HepG2 (cell line): ENCODE results near the gene NFE2L3. TPM values are rescaled to one million over a fixed set of nuclear protein-coding genes. Genes with fewer than 3 reads are reported as not detected.

Experiments used
- ATAC-seq: fragments of 200-7000 bp; cut with Tn5 transposase; 3 replicates; pipeline ENCODE4 v1.9.1; 2020; ENCODE audit warnings: mild to moderate bottlenecking, moderate library complexity
- BruUV-seq: library from RNA; stranded (reverse); fragments of 400-500 nt; replicated peaks from 2 replicates; lab custom pipeline; 2021; lab: Mats Ljungman, UMichigan
- CTCF ChIA-PET: fragments of 300-600 bp; formaldehyde crosslinking; extraction: SDS; loops from one replicate; lab custom pipeline; 2021; ENCODE audit warnings: low total read pairs, inconsistent platforms, low intra/inter-chr PET ratio; lab: Yijun Ruan, JAX
- POLR2A ChIA-PET: fragments of 350-600 bp; sonication (Branson Sonifier 250); formaldehyde crosslinking; loops from one replicate; lab custom pipeline; 2020; ENCODE audit warnings: antibody characterized with exemption, inconsistent platforms; lab: Yijun Ruan, JAX
- DNase-seq: peaks from one replicate; pipeline ENCODE4 v3.0.0-alpha.2; 2015; ENCODE audit warnings: low spot score
- FAIRE-seq: peaks from 3 replicates; lab custom pipeline; 2011; peaks lifted over from hg19 to GRCh38; lab: Jason Lieb, UNC
- H2AFZ ChIP-seq: one replicate; pipeline ENCODE4 v1.6.1; 2011; ENCODE audit warnings: low read length, inconsistent platforms
- H3K27ac ChIP-seq: fragments of 300-600 bp; 3 replicates; pipeline ENCODE4 v1.8.0; 2011; ENCODE audit warnings: mixed run types, mild to moderate bottlenecking, mixed read lengths, low read length, inconsistent platforms; ENCODE audit not compliant: insufficient read depth; ENCODE audit errors: extremely low read length
- H3K27me3 ChIP-seq, 2 experiments: fragments of 200-600 bp in 1 of 2; 2 replicates in 1 of 2; 3 replicates in 1 of 2; pipeline versions ENCODE4 v1.6.0 to v1.8.0; 2011; ENCODE audit warnings: low read length in 2 of 2, mild to moderate bottlenecking in 2 of 2, moderate library complexity in 2 of 2, inconsistent platforms in 1 of 2; ENCODE audit not compliant: insufficient read depth in 2 of 2, control insufficient read depth in 1 of 2
- H3K36me3 ChIP-seq, 2 experiments: fragments of 200-600 bp in 1 of 2; replicated peaks in 1 of 2; 2 replicates in 1 of 2; 3 replicates in 1 of 2; pipeline versions ENCODE4 v1.5.1 to v1.8.0; 2011; ENCODE audit warnings: low read length in 2 of 2, inconsistent platforms in 1 of 2; ENCODE audit not compliant: insufficient read depth in 2 of 2, control insufficient read depth in 1 of 2
- H3K4me1 ChIP-seq: 2 replicates; pipeline ENCODE4 v1.5.1; 2012; ENCODE audit warnings: low read length, inconsistent platforms; ENCODE audit not compliant: insufficient read depth
- H3K4me2 ChIP-seq: 2 replicates; pipeline ENCODE4 v1.6.0; 2011; ENCODE audit warnings: low read depth, low read length, inconsistent platforms
- H3K4me3 ChIP-seq, 3 experiments: fragments of 200-600 bp in 1 of 3; sonication (generic), shearing (Covaris generic) in 1 of 3; replicated peaks in 1 of 3; 2 replicates each; pipeline ENCODE4 v1.5.1; 2011 to 2016; ENCODE audit warnings: low read length in 3 of 3, inconsistent platforms in 2 of 3, low read depth in 2 of 3, mild to moderate bottlenecking in 2 of 3, control low read depth in 1 of 3, mixed read lengths in 1 of 3; ENCODE audit not compliant: insufficient read depth in 1 of 3
- H3K79me2 ChIP-seq: one replicate; pipeline ENCODE4 v1.6.1; 2011; ENCODE audit warnings: low read length, inconsistent platforms; ENCODE audit not compliant: insufficient read depth
- H3K9ac ChIP-seq: 2 replicates; pipeline ENCODE4 v1.6.0; 2011; ENCODE audit warnings: mild to moderate bottlenecking, low read depth, low read length, inconsistent platforms; ENCODE audit not compliant: insufficient read depth
- H3K9me3 ChIP-seq: 2 replicates; pipeline ENCODE4 v1.5.1; 2012; ENCODE audit warnings: mild to moderate bottlenecking, low read length
- H4K20me1 ChIP-seq: 2 replicates; pipeline ENCODE4 v1.6.0; 2011; ENCODE audit warnings: inconsistent platforms, mild to moderate bottlenecking, low read length, moderate library complexity; ENCODE audit not compliant: insufficient read depth
- ATM ChIP-seq: fragments of 450-650 bp; IDR thresholded peaks from 2 replicates; pipeline ENCODE4 v1.7.1; 2017; ENCODE audit warnings: mild to moderate bottlenecking, borderline replicate concordance
- HHEX ChIP-seq: IDR thresholded peaks from 2 replicates; pipeline ENCODE4 v1.6.1; 2016; ENCODE audit warnings: control low read depth
- JDP2 ChIP-seq: sonication (generic); formaldehyde crosslinking; IDR thresholded peaks from 2 replicates; pipeline ENCODE4 v1.8.1; 2022; ENCODE audit warnings: missing genetic modification reagents, borderline replicate concordance
- MBNL3 ChIP-seq: fragments of 250-450 bp; sonication (Bioruptor Pico); conservative IDR thresholded peaks from 2 replicates; pipeline ENCODE4 v1.8.0; 2022; ENCODE audit warnings: mild to moderate bottlenecking, inconsistent platforms
- MED13 ChIP-seq: sonication (generic); formaldehyde crosslinking; IDR thresholded peaks from 2 replicates; pipeline ENCODE4 v1.5.0; 2020; ENCODE audit warnings: missing genetic modification reagents
- MTERF4 ChIP-seq: sonication (generic); formaldehyde crosslinking; IDR thresholded peaks from 2 replicates; pipeline ENCODE4 v1.8.0; 2023; ENCODE audit warnings: mild to moderate bottlenecking, missing genetic modification reagents
- NR2F1 ChIP-seq, 2 experiments: fragments of 450-650 bp in 1 of 2; formaldehyde crosslinking in 1 of 2; IDR thresholded peaks; 2 replicates each; pipeline versions ENCODE4 v1.5.0 to v1.6.1; 2016 to 2020; ENCODE audit warnings: mild to moderate bottlenecking in 1 of 2, missing compliant biosample characterization in 1 of 2, missing genetic modification reagents in 1 of 2, moderate library complexity in 1 of 2
- NR2F6 ChIP-seq, 2 experiments: IDR thresholded peaks; 2 replicates each; pipeline ENCODE4 v1.6.1; 2016; ENCODE audit warnings: antibody characterized with exemption in 1 of 2, mild to moderate bottlenecking in 1 of 2
- PAF1 ChIP-seq: IDR thresholded peaks from 2 replicates; pipeline ENCODE4 v1.6.1; 2016; ENCODE audit warnings: missing genetic modification reagents, missing compliant biosample characterization
- POLR2A ChIP-seq, 2 experiments: IDR thresholded peaks; 2 replicates each; pipeline ENCODE4 v1.6.1; 2011; ENCODE audit warnings: low read depth in 2 of 2, low read length in 2 of 2, mild to moderate bottlenecking in 1 of 2, moderate library complexity in 1 of 2; ENCODE audit not compliant: insufficient read depth in 1 of 2
- POLR2G ChIP-seq: fragments of 200-400 bp; formaldehyde crosslinking; IDR thresholded peaks from 2 replicates; pipeline ENCODE4 v1.6.1; 2018; ENCODE audit warnings: mild to moderate bottlenecking, low read depth, low read length, moderate library complexity
- RBM22 ChIP-seq: fragments of 200-400 bp; formaldehyde crosslinking; optimal IDR thresholded peaks from 2 replicates; pipeline ENCODE3; 2017; ENCODE audit warnings: mild to moderate bottlenecking, low read length, moderate library complexity
- SETDB1 ChIP-seq: sonication (generic); formaldehyde crosslinking; IDR thresholded peaks from 2 replicates; pipeline ENCODE4 v1.5.1; 2020; ENCODE audit warnings: missing genetic modification reagents, mild to moderate bottlenecking, borderline replicate concordance
- TARDBP ChIP-seq: sonication (generic); formaldehyde crosslinking; IDR thresholded peaks from 2 replicates; pipeline ENCODE4 v1.8.0; 2022; ENCODE audit warnings: mild to moderate bottlenecking, missing genetic modification reagents
- TBX3 ChIP-seq: fragments of 450-650 bp; IDR thresholded peaks from 2 replicates; pipeline ENCODE4 v1.6.1; 2017; ENCODE audit warnings: antibody characterized with exemption, mild to moderate bottlenecking, inconsistent platforms, borderline replicate concordance
- ZBTB38 ChIP-seq: sonication (generic); formaldehyde crosslinking; IDR thresholded peaks from 2 replicates; pipeline ENCODE4 v1.5.1; 2020; ENCODE audit warnings: mild to moderate bottlenecking, missing genetic modification reagents
- ZMYM2 ChIP-seq: sonication (generic); formaldehyde crosslinking; IDR thresholded peaks from 2 replicates; pipeline ENCODE4 v1.8.0; 2022; ENCODE audit warnings: mild to moderate bottlenecking, missing genetic modification reagents
- ZNF605 ChIP-seq: sonication (generic); formaldehyde crosslinking; IDR thresholded peaks from 2 replicates; pipeline ENCODE4 v1.8.0; 2022; ENCODE audit warnings: mild to moderate bottlenecking, missing genetic modification reagents
- ZNF616 ChIP-seq: sonication (generic); formaldehyde crosslinking; IDR thresholded peaks from 2 replicates; pipeline ENCODE4 v1.5.0; 2020; ENCODE audit warnings: low read depth, mild to moderate bottlenecking, missing genetic modification reagents
- WGBS: methylation state at CpG from one replicate; pipeline ENCODE4 v1.1.6; 2017; ENCODE audit warnings: low lambda C conversion rate; 5-methylcytosine and 5-hydroxymethylcytosine counted together
- in situ Hi-C: cut with HindIII; loops from 2 replicates; pipeline ENCODE4 v1.10.0; 2017; ENCODE audit warnings: low pct_unique_long_range_greater_than_20kb; ENCODE audit not compliant: extremely low pct_ligation_motif_present
- intact Hi-C: fragments of 100-400 bp; cut with micrococcal nuclease; formaldehyde crosslinking; loops from one replicate; pipeline ENCODE4 v1.10.0; 2022; ENCODE audit not compliant: unreplicated experiment
- polyA plus RNA-seq, 8 experiments: library from polyadenylated mRNA; depleted of rRNA in 3 of 8; stranded (reverse) in 7 of 8; unstranded in 1 of 8; fragments of >200 nt; fragmentation: Illumina TruSeq in 4 of 8; extraction: Trizol in 4 of 8; gene quantifications; 2 replicates each; pipeline versions ENCODE4 v1.2.1 to v1.2.3, GENCODE V29; 2011 to 2016; ENCODE audit warnings: low read depth in 4 of 8, missing spikeins in 1 of 8, mixed read lengths in 1 of 8; ENCODE audit not compliant: insufficient read depth in 1 of 8
- total RNA-seq, 5 experiments: library from RNA; depleted of rRNA; stranded (reverse); fragments of >200 nt; fragmentation: Illumina TruSeq; extraction: Trizol; gene quantifications; 2 replicates each; pipeline ENCODE4 v1.2.3, GENCODE V29; 2016; ENCODE audit warnings: low read depth in 1 of 5

NFE2L3 gene
- total and polyA plus RNA-seq, 2 of the 13 experiments (the other 11 are each of a cell fraction or from before 2014, with no cell fraction given): 11.4 to 19.4 TPM

GRCh38 chr7:26208040-26208439, 56.0 kb downstream of the NFE2L3 start:
- no peak for FAIRE-seq
- no peak for DNase-seq
- Histone ChIP-seq H3K27ac (no peak overlapping the region), H3K9ac (no peak overlapping the region), H3K4me3 (no peak overlapping the region), H3K4me2 (no peak overlapping the region), H3K4me1 (peaks cover 39% of the 10 kb centered on the region), H3K27me3 (no peaks in the 10 kb centered on the region), H3K36me3 (peaks cover 11 to 57% of the 10 kb centered on the region in 2 experiments), H2AFZ (no peak overlapping the region), H3K9me3 (no peaks in the 10 kb centered on the region), H3K79me2 (peaks cover 44% of the 10 kb centered on the region), H4K20me1 (peaks cover 32% of the 10 kb centered on the region)
- CTCF ChIA-PET: no interaction called here
- POLR2A ChIA-PET: interaction anchor here (0.7 kb wide), 1 partner anchor 323 kb away, joined by 5 read pairs; no protein-coding TSS in a partner anchor
- in situ Hi-C loops: loop anchor here (10.0 kb wide), 1 partner anchor 157 kb away; no protein-coding TSS in a partner anchor
- no TSS peak for BruUV-seq
- no peak for ATAC-seq
- 98% methylated on average over 5 of the region's 5 CpGs for WGBS
- TF ChIP-seq SETDB1 (no peak), MTERF4 (CRISPR knock-in tag) (no peak), ATM (no peak), ZBTB38 (CRISPR knock-in tag) (no peak), MBNL3 (CRISPR knock-in tag) (no peak), ZNF616 (no peak)
- intact Hi-C loops: no loop called here

GRCh38 chr7:26212921-26213718, 61.1 kb downstream of the NFE2L3 start:
- H3K9ac ChIP-seq: no peak overlapping the region
- no peaks in the 10 kb centered on the region for H3K27me3 ChIP-seq
- DNase-seq (no peak), ATAC-seq (no peak), FAIRE-seq (no peak)
- ChIA-PET POLR2A (interaction anchor here (2.5 kb wide), 1 partner anchor 9 kb away, joined by 7 read pairs; no protein-coding TSS in a partner anchor), CTCF (no interaction called here)
- H3K9me3 ChIP-seq: no peaks in the 10 kb centered on the region
- intact Hi-C loops: no loop called here
- no peak overlapping the region for H2AFZ ChIP-seq
- BruUV-seq: TSS peak; percentile 40
- no peak overlapping the region for H3K27ac ChIP-seq
- H4K20me1 ChIP-seq: no peaks in the 10 kb centered on the region
- WGBS: 99% methylated on average over 2 of the region's 2 CpGs
- H3K4me3 ChIP-seq: no peak overlapping the region
- no peak overlapping the region for H3K4me2 ChIP-seq
- H3K4me1 ChIP-seq: peaks cover 9% of the 10 kb centered on the region; the same call in 1 of the 2 replicates
- H3K36me3 ChIP-seq: peaks cover 6 to 34% of the 10 kb centered on the region in 2 experiments
- in situ Hi-C loops: no loop called here
- no peaks in the 10 kb centered on the region for H3K79me2 ChIP-seq
- TF ChIP-seq ZMYM2 (no peak), HHEX (CRISPR knock-in tag) (peak; percentile 52; the same call in 1 of the 2 replicates), NR2F1 (CRISPR knock-in tag; IDR thresholded peaks at IDR 0.05) (peak in 1 of 2 experiments; percentile 27; a peak in 1 of 4 replicates), RBM22 (peak; percentile 50), ZNF605 (CRISPR knock-in tag) (no peak), NR2F6 (IDR thresholded peaks at IDR 0.05) (peak; percentile 60; the same call in 1 of the 2 replicates), NR2F6 (CRISPR knock-in tag; IDR thresholded peaks at IDR 0.05) (no peak), PAF1 (CRISPR knock-in tag) (0 out of 2 replicates have a peak, but pooled peaks have one; percentile 58), POLR2A (IDR thresholded peaks at IDR 0.05; ENCODE audit: insufficient read depth in 1 of 2, low read depth in 2 of 2, low read length in 2 of 2) (0 out of 4 replicates have a peak, but pooled peaks of 1 of the 2 experiments have one; percentile 23), MED13 (CRISPR knock-in tag) (no peak), TARDBP (0 out of 2 replicates have a peak, but pooled peaks have one; percentile 23), JDP2 (no peak), TBX3 (peak; percentile 45; the same call in 1 of the 2 replicates), POLR2G (0 out of 2 replicates have a peak, but pooled peaks have one; percentile 34)
